Ascending aorta (tissue), 2 donors: ENCODE results near the gene TSPAN4. TPM values are rescaled to one million over a fixed set of nuclear protein-coding genes. Genes with fewer than 3 reads are reported as not detected.
A peak's percentile ranks its signal among the peaks of the same experiment; 100 is the strongest.

Source experiments
- DNase-seq, 2 donors: peaks; one replicate each; pipeline ENCODE4 v3.0.0-alpha.2; 2019; ENCODE audit warnings: low spot score in 2 of 2
- H3K27ac ChIP-seq, 2 donors: fragments of 200-600 bp; sonication (generic); one replicate each; pipeline ENCODE4 v1.5.1; 2016 to 2017; ENCODE audit warnings: mild to moderate bottlenecking in 1 of 2
- H3K27me3 ChIP-seq: fragments of 200-600 bp; sonication (generic); one replicate; pipeline ENCODE4 v1.5.1; 2017
- H3K36me3 ChIP-seq, 2 donors: fragments of 200-600 bp; sonication (generic); one replicate each; pipeline ENCODE4 v1.5.1; 2016
- H3K4me1 ChIP-seq, 2 donors: fragments of 200-600 bp; sonication (generic); one replicate each; pipeline ENCODE4 v1.5.1; 2016 to 2017; ENCODE audit warnings: mild to moderate bottlenecking in 1 of 2
- H3K4me3 ChIP-seq, 2 donors: fragments of 200-600 bp; sonication (generic); one replicate each; pipeline ENCODE4 v1.5.1; 2016 to 2017; ENCODE audit warnings: mild to moderate bottlenecking in 1 of 2
- H3K9me3 ChIP-seq, 2 donors: fragments of 200-600 bp; sonication (generic); one replicate each; pipeline ENCODE4 v1.5.1; 2016
- CTCF ChIP-seq, 3 experiments: fragments of 200-600 bp in 2 of 3; fragments of 450-650 bp in 1 of 3; sonication (generic) in 2 of 3; IDR thresholded peaks; one replicate each; pipeline ENCODE4 v1.5.1; 2016 to 2019; ENCODE audit warnings: antibody characterized with exemption in 3 of 3, mild to moderate bottlenecking in 1 of 3, moderate library complexity in 1 of 3
- intact Hi-C: fragments of 100-400 bp; cut with DNase I; formaldehyde crosslinking; loops from one replicate; pipeline ENCODE4 v1.15.1; 2023
- total RNA-seq: library from RNA; depleted of rRNA; stranded (reverse); fragments of >200 nt; gene quantifications from one replicate; pipeline ENCODE4 v1.1.0, GENCODE V29; 2016

Gene TSPAN4
- total RNA-seq, 1 donor from 2014 or later, result 252 TPM

- no peaks in the 10 kb centered on the region for H3K27me3 ChIP-seq
- peaks cover 13 to 23% of the 10 kb centered on the region in 2 donors for H3K36me3 ChIP-seq
- no peak overlapping the region for H3K27ac ChIP-seq
- DNase-seq, result no peak
- H3K4me3 ChIP-seq, result no peak overlapping the region
- H3K9me3 ChIP-seq, result no peaks in the 10 kb centered on the region
- H3K4me1 ChIP-seq, result peaks cover 13 to 18% of the 10 kb centered on the region in 2 donors
- intact Hi-C loops, result no loop called here
- no peak for TF ChIP-seq CTCF (IDR thresholded peaks at IDR 0.05)
Measured at GRCh38 chr11:803467-803742, 39.2 kb upstream of the TSPAN4 start.

- Histone ChIP-seq H3K9me3 (no peaks in the 10 kb centered on the region), H3K4me3 (peak overlapping the region; percentile 57 to 72), H3K4me1 (peaks cover 18 to 22% of the 10 kb centered on the region in 2 donors), H3K36me3 (peaks cover 13 to 23% of the 10 kb centered on the region in 2 donors), H3K27me3 (no peaks in the 10 kb centered on the region), H3K27ac (peak overlapping the region in 1 of 2 donors; percentile 95)
- no peak for TF ChIP-seq CTCF (IDR thresholded peaks at IDR 0.05)
- intact Hi-C loops, result no loop called here
- DNase-seq, result no peak
Measured at GRCh38 chr11:803770-804598, 38.7 kb upstream of the TSPAN4 start.

GRCh38 chr11:804599-804964 is 38.1 kb upstream of the TSPAN4 start:
- Histone ChIP-seq H3K4me1 (peaks cover 18 to 22% of the 10 kb centered on the region in 2 donors), H3K4me3 (peak overlapping the region; percentile 57 to 72), H3K27me3 (no peaks in the 10 kb centered on the region), H3K36me3 (peaks cover 13 to 21% of the 10 kb centered on the region in 2 donors), H3K9me3 (no peaks in the 10 kb centered on the region), H3K27ac (peak overlapping the region; percentile 94 to 95)
- DNase-seq, result no peak
- TF ChIP-seq CTCF (IDR thresholded peaks at IDR 0.05), result no peak
- intact Hi-C loops, result no loop called here

- H3K4me3 ChIP-seq, result peak overlapping the region; percentile 73 to 97
- peak overlapping the region; percentile 93 to 98 for H3K27ac ChIP-seq
- peaks cover 22 to 24% of the 10 kb centered on the region in 2 donors for H3K36me3 ChIP-seq
- intact Hi-C loops, result loop anchor here (1.0 kb wide), 3 partner anchors 11 to 31 kb away; partner anchors contain the start of gene GATD1
- TF ChIP-seq CTCF (IDR thresholded peaks at IDR 0.05), result no peak
- peaks cover 17 to 39% of the 10 kb centered on the region in 2 donors for H3K4me1 ChIP-seq
- peak in 1 of 2 donors; percentile 93 for DNase-seq
- no peaks in the 10 kb centered on the region for H3K9me3 ChIP-seq
- no peaks in the 10 kb centered on the region for H3K27me3 ChIP-seq
Measured at GRCh38 chr11:808427-809286, 34.0 kb upstream of the TSPAN4 start.

GRCh38 chr11:809287-810039 is 33.2 kb upstream of the TSPAN4 start, which contains the start of gene RPLP2:
Gene RPLP2 (plus strand): TSS chr11:809967. CDS start chr11:810235, 268 bp downstream.
- peak within 1 kb of the TSS; percentile 73 to 97 for H3K4me3 ChIP-seq
- peaks cover 9 to 34% of the 10 kb centered on the region in 2 donors for H3K4me1 ChIP-seq
- DNase-seq, result peak; percentile 88 to 99
- intact Hi-C loops, result loop anchor here (1.0 kb wide), 3 partner anchors 10 to 32 kb away; partner anchors contain the start of gene GATD1
- H3K27me3 ChIP-seq, result no peaks in the 10 kb centered on the region
- peaks cover 25 to 28% of the 10 kb centered on the region in 2 donors for H3K36me3 ChIP-seq
- peak within 1 kb of the TSS; percentile 93 to 98 for H3K27ac ChIP-seq
- no peaks in the 10 kb centered on the region for H3K9me3 ChIP-seq
- TF ChIP-seq CTCF (IDR thresholded peaks at IDR 0.05), result no peak
